GM12878 (cell line): ENCODE results near the gene SDF4. TPM values are rescaled to one million over a fixed set of nuclear protein-coding genes. Genes with fewer than 3 reads are reported as not detected.
A peak's percentile ranks its signal among the peaks of the same experiment; 100 is the strongest.

Experiments
- CHD2 ChIP-seq: IDR thresholded peaks from 2 replicates; pipeline ENCODE4 v1.6.1; 2011; ENCODE audit warnings: low read depth, low read length, improper control_type of control experiment, borderline replicate concordance
- MLLT1 ChIP-seq: fragments of 450-650 bp; IDR thresholded peaks from 2 replicates; pipeline ENCODE4 v1.6.1; 2016; ENCODE audit warnings: mild to moderate bottlenecking
- MYB ChIP-seq: fragments of 150-350 bp; IDR thresholded peaks from 2 replicates; pipeline ENCODE4 v1.6.1; 2014; ENCODE audit warnings: mild to moderate bottlenecking, low read depth, low read length, borderline replicate concordance
- SP1 ChIP-seq: IDR thresholded peaks from one replicate; pipeline ENCODE4 v1.6.1; 2011; ENCODE audit warnings: low read depth, low read length
- ZBTB33 ChIP-seq: fragments of 450-650 bp; IDR thresholded peaks from 2 replicates; pipeline ENCODE4 v1.6.1; 2017; ENCODE audit warnings: mild to moderate bottlenecking
- polyA plus RNA-seq, 11 experiments: library from polyadenylated mRNA; depleted of rRNA in 4 of 11; unstranded in 6 of 11; stranded (reverse) in 5 of 11; fragments of >200 nt; fragmentation: Nextera tagmentation in 4 of 11; fragmentation: Illumina TruSeq in 1 of 11; extraction: Ambion mirVana in 4 of 11; extraction: Trizol in 1 of 11; gene quantifications; 1 replicate in 1 of 11; 2 replicates in 10 of 11; pipeline versions ENCODE4 v1.2.1 to v1.2.3, GENCODE V29; 2011 to 2016; ENCODE audit warnings: inconsistent platforms in 2 of 11, missing spikeins in 2 of 11, low read depth in 1 of 11
- total RNA-seq, 4 experiments: library from RNA; depleted of rRNA in 3 of 4; stranded (reverse); fragments of >200 nt in 3 of 4; fragmentation: Illumina TruSeq in 1 of 4; extraction: Trizol in 1 of 4; gene quantifications; 2 replicates each; pipeline versions ENCODE4 v1.2.1 to v1.2.3, GENCODE V29; 2013 to 2021
- TF ChIP-seq, protein P1 (sequence below): IDR thresholded peaks from 2 replicates; pipeline ENCODE4 v1.6.1; 2011; ENCODE audit warnings: borderline replicate concordance, low read depth, mild to moderate bottlenecking, moderate library complexity, mixed read lengths, low read length; ENCODE audit not compliant: insufficient read depth; ENCODE audit errors: extremely low read length
- TF ChIP-seq, protein P2 (sequence below): fragments of 450-650 bp; IDR thresholded peaks from 2 replicates; pipeline ENCODE4 v1.6.1; 2017; ENCODE audit warnings: mild to moderate bottlenecking, low read depth, inconsistent platforms; ENCODE audit not compliant: poor library complexity, severe bottlenecking

The SDF4 gene
- total and polyA plus RNA-seq, 10 of the 15 experiments (the other 5 are each of a cell fraction or from before 2014, with no cell fraction given): 0.44 to 97.2 (median 40.2) TPM

DNA sequence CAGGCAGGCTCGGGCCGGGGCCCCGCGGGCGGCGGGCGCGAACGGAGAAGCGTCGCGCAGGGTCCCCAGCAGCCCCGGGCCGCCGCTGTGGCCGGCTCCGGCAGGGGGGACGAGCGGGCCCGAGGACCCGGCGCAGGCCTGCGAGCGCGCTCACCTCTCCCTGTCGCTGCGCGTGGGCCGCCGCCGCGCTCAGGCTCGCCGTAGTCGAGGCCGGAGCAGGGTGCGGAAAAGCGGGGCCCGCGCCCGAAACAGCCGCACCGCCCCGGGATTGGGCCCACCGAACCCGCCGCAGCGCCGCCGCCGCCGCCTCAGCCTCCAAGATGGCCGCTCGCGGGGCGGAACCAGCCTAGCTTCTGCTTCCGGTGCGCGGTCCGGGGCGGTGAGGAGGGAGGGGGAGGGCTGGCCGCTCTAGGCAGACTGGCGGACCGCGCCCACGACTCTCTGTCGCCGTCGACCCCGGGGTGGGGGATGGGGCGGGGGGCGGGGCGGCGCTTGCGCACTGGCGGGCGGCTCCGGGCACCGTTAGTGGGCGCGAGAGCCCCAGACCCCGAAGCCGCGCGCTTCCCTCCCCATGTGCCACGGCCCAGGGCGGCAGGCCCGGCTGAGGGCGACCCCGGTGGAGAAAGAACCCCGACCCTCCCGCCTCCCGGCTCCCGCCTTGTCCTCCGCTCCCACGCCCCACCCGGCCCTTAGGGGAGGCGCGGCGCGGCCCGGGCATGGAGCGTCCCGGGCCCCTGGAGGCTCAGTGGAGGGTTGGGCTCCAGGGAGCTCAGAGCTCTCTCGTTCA lies 41.9 kb upstream of the SDF4 start, which contains the start of gene UBE2J2 (continued):
- TF ChIP-seq, protein P1, sequence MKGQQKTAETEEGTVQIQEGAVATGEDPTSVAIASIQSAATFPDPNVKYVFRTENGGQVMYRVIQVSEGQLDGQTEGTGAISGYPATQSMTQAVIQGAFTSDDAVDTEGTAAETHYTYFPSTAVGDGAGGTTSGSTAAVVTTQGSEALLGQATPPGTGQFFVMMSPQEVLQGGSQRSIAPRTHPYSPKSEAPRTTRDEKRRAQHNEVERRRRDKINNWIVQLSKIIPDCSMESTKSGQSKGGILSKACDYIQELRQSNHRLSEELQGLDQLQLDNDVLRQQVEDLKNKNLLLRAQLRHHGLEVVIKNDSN: no peak
- TF ChIP-seq ZBTB33: no peak
- no peak for TF ChIP-seq MLLT1
- TF ChIP-seq SP1: peak; percentile 35
- TF ChIP-seq, protein P2, sequence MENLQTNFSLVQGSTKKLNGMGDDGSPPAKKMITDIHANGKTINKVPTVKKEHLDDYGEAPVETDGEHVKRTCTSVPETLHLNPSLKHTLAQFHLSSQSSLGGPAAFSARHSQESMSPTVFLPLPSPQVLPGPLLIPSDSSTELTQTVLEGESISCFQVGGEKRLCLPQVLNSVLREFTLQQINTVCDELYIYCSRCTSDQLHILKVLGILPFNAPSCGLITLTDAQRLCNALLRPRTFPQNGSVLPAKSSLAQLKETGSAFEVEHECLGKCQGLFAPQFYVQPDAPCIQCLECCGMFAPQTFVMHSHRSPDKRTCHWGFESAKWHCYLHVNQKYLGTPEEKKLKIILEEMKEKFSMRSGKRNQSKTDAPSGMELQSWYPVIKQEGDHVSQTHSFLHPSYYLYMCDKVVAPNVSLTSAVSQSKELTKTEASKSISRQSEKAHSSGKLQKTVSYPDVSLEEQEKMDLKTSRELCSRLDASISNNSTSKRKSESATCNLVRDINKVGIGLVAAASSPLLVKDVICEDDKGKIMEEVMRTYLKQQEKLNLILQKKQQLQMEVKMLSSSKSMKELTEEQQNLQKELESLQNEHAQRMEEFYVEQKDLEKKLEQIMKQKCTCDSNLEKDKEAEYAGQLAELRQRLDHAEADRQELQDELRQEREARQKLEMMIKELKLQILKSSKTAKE: no peak
- TF ChIP-seq CHD2: peak; percentile 88
- no peak for TF ChIP-seq MYB
